Muscle of arm (tissue), 12 donors: ENCODE measurements around the gene SLC25A22. TPM values are rescaled to one million over a fixed set of nuclear protein-coding genes. Genes with fewer than 3 reads are reported as not detected.

Experiments
- DNase-seq: peaks from one replicate; pipeline ENCODE4 v3.0.0-alpha.2; 2013
- polyA plus RNA-seq, 12 donors: library from polyadenylated mRNA; unstranded; fragments of 120-200 nt; gene quantifications; one replicate each; pipeline ENCODE4 v1.2.1, GENCODE V29; 2013; ENCODE audit not compliant: insufficient read length in 12 of 12

Gene SLC25A22
- polyA plus RNA-seq, 12 donors, result 7.9 to 15.5 (median 10.6) TPM; not detected in 1

- no peak for DNase-seq
Observed at GRCh38 chr11:834371-835316, 36.6 kb upstream of the SLC25A22 start.

GRCh38 chr11:833849-834311 lies 35.8 kb upstream of the SLC25A22 start:
- DNase-seq, result no peak

- DNase-seq, result no peak
Observed at GRCh38 chr11:833114-833791, 35.2 kb upstream of the SLC25A22 start.

- DNase-seq, result no peak
Observed at GRCh38 chr11:832529-833113, 34.5 kb upstream of the SLC25A22 start, which contains the start of gene CD151. Gene CD151 (plus strand): TSS chr11:832952. CDS start chr11:836070, 3,118 bp downstream.

GRCh38 chr11:831961-832528 lies 34.0 kb upstream of the SLC25A22 start:
- DNase-seq, result no peak

GRCh38 chr11:831118-831864 lies 33.2 kb upstream of the SLC25A22 start:
- DNase-seq, result no peak

GRCh38 chr11:830295-831117 lies 32.4 kb upstream of the SLC25A22 start:
- no peak for DNase-seq

GRCh38 chr11:829847-830294 lies 31.8 kb upstream of the SLC25A22 start:
- DNase-seq, result no peak

- DNase-seq, result no peak
Observed at GRCh38 chr11:829176-829846, 31.2 kb upstream of the SLC25A22 start.

- DNase-seq, result no peak
Observed at GRCh38 chr11:828506-829175, 30.6 kb upstream of the SLC25A22 start.

GRCh38 chr11:827897-828192 lies 29.8 kb upstream of the SLC25A22 start, which contains the start of gene CRACR2B:
Gene CRACR2B (plus strand): TSS chr11:827919. CDS start chr11:828608, 689 bp downstream.
- DNase-seq, result no peak

GRCh38 chr11:827146-827896 lies 29.2 kb upstream of the SLC25A22 start:
- no peak for DNase-seq

GRCh38 chr11:826836-827145 lies 28.7 kb upstream of the SLC25A22 start:
- DNase-seq, result no peak

GRCh38 chr11:826227-826621 lies 28.1 kb upstream of the SLC25A22 start:
- no peak for DNase-seq

- DNase-seq, result no peak
Observed at GRCh38 chr11:825366-826226, 27.5 kb upstream of the SLC25A22 start.

- DNase-seq, result no peak
Observed at GRCh38 chr11:824942-825341, 26.9 kb upstream of the SLC25A22 start.

- DNase-seq, result no peak
Observed at GRCh38 chr11:824292-824880, 26.3 kb upstream of the SLC25A22 start.
